ENCODE data around the gene GDI2.
"Not testable (repeated sequence)": the region's sequence is repeated elsewhere in the genome, so short reads cannot be mapped to it uniquely, and the experiment has no call there.

GRCh38 chr10:5846667-5847066, 33.4 kb upstream of the GDI2 start:
- TF ChIP-seq CTCF (conservative IDR thresholded peaks at IDR 0.05); ZFX (IDR thresholded peaks at IDR 0.05): not testable (repeated sequence)

Measured in C4-2B (cell line).